T-helper 1 cell (primary cell): ENCODE measurements around the gene KRT35.

ENCODE experiments used
- DNase-seq, 5 donors: peaks; one replicate each; pipeline ENCODE4 v3.0.0-alpha.2; 2012 to 2020

The KRT35 gene

DNA sequence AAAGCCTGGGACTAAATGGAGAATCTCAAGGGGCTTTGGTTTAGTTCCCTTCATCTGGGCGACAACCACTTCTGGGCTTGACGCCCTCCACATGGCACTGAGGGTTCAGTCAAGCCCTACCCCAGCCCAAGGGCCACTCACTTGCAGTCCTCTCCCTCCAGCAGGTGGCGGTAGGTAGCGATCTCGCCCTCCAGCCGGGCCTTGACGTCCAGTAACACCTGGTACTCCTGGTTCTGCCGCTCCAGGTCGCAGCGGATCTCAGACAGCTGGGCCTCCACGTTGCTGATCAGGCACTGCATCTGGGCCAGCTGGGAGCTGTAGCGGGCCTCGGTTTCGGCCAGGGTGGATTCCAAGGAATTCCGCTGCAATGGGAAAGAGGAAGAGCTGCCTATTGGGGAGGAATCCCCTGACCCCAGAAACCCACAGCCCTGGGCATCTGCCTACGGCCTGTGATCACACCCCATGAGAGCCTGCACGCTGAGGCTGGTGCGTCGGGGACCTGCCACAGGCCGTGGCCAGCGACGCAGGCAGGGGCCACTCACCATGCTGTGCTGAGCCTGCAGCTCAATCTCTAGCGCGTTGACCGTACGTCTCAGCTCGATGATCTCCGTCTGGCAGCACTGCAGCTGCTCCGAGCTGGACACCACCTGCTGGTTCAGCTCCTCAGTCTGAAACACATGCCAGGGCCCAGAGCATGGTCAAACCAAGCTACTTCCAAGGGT, 6.0 kb upstream of the KRT35 start:
- peak in 2 of 5 donors; percentile 10 to 17 for DNase-seq

- DNase-seq = no peak
Observed at GRCh38 chr17:41486316-41486715, 5.4 kb upstream of the KRT35 start.

GRCh38 chr17:41484920-41485904, 4.3 kb upstream of the KRT35 start:
- no peak for DNase-seq

GRCh38 chr17:41483991-41484826, 3.3 kb upstream of the KRT35 start:
- DNase-seq = no peak

GRCh38 chr17:41483531-41483930, 2.6 kb upstream of the KRT35 start:
- DNase-seq = no peak

DNA sequence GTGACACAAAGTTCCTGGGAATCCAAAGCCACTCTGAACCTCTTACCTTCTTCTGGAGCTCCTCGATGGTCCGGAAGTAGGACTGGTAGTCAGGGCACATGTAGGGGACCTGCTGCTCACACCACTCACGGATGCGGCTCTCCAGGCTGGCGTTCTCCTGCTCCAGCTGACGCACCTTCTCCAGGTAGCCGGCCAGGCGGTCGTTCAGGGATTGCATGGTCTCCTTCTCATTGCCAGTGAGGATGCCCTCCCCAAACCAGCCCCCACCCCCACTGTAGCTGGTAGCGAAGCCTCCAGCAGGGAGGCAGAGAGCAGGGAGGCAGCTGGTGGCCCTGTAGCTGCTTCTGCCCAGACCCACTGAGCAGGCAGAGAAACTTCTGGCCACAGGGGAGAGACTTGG, 370 bp downstream of the KRT35 start:
- no peak for DNase-seq

DNA sequence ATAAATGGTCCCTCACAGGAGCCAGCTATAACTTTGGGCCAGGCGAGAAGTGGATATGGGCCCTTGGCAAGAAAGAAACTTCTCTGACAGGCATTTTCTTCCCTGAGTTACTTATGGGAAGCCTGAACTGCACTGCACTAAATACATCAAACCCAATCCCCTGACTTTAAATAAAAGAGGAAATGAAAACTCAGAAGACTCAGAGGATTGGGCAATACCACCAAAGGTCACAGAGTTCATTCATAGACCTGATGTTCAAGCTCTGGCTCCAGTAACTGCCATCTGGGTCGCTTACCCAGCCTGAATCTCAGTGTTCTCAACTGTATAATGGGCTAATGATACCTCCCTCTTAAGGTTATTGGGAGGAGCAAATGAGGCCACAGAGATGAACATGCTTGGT, 815 bp downstream of the KRT35 start:
- DNase-seq = no peak

DNA sequence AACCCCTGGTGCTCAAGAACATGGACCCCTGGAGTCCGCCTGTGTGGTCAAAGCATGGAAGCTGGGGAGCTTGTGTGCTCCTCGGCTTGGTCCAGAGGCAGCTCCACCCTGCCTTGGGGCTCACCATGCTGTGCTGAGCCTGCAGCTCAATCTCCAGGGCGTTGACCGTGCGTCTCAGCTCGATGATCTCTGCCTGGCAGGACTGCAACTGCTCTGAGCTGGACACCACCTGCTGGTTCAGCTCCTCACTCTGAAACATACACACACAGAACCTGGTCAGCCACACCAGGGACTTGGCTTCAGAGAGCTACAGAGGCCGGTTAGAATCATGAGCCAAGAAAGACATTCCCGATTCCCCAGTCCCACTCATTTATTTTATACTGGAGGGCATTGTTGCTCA, 2.7 kb downstream of the KRT35 start:
- DNase-seq = no peak

GRCh38 chr17:41476866-41477815, 3.8 kb downstream of the KRT35 start:
- no peak for DNase-seq

GRCh38 chr17:41475421-41475820, 5.5 kb downstream of the KRT35 start:
- no peak for DNase-seq

- DNase-seq = no peak
Observed at GRCh38 chr17:41474863-41475262, 6.1 kb downstream of the KRT35 start.

DNA sequence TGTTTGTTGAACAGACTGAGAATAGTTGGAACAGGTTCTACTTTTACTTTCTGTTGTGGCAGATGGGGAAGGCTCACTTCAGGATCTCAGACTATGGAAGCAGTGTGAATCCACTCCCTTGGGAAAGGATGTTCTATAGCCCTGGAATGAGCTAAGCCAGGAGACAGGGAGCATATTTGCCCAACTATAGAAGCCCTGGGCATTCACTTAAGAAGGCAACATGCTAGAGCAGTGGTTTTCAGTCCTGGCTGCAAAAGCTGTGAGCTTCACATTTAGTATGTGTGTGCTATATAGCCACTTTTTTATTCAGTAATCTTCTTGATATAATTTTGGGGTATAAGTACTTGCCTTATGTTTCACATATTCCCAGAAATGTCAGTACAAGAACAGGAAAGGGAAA, 12.6 kb downstream of the KRT35 start:
- DNase-seq = no peak

DNA sequence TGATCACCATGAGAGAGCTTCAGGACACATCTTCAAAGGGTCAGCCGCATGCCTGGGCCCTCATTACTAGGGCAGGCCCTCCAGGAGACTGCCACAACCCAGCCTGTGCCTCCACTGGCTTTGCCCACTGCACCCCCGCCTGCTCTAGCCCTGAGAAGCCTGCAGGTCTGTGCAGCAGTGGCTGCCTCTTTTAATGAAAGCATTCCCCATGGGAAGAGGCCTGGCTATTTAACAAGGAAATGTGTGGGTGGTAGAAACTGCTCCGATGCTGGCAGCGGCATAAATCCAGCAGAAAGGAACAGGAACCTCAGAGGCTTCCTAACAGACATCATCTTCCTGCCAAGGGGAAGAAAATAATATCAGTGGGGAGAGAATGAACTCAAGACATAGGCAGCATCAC, 13.4 kb downstream of the KRT35 start:
- no peak for DNase-seq

DNA sequence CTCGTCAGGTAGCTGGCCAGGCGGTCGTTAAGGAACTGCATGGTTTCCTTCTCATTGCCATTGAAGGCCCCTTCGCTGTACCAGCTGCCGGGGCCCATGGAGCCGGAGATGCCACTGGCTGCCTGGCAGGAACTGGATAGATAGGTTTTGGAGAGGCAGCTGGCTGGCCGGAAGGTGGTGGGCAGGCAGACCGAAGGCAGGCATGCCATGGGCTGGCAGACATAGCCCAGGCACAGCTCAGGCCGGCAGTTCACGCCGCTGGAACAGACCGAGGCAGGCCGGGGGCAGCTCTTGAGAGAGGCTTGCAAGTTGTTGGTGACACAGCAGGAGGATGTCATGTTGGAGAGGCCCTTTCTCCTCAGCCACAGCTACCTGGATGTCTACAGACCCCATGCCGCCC, 14.0 kb downstream of the KRT35 start, which contains the start of gene KRT32:
KRT32 (minus strand) TSS at position 399 of the 400 bp plus-strand sequence; CDS start at position 338, 61 bp downstream.
- DNase-seq = no peak

DNA sequence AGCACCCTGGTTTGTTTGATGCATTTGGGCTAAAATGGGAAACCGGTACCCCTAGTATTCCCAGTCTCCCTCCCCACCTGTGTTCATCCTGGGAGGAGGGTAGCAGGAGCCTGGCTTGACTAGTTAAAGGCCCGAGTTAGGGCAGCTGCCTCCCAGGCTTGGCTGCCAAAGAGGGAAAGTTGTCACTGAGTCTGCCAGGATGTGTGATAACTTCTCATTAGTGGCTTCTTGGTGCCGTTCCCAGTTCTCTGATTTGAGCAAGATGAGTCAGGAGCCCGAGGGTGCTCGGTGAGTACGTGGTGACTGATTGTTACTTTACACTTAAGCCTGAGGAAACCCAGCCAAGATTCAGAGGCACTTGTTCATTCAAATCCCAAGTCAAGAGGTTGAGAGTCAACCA, 16.3 kb downstream of the KRT35 start:
- no peak for DNase-seq

DNA sequence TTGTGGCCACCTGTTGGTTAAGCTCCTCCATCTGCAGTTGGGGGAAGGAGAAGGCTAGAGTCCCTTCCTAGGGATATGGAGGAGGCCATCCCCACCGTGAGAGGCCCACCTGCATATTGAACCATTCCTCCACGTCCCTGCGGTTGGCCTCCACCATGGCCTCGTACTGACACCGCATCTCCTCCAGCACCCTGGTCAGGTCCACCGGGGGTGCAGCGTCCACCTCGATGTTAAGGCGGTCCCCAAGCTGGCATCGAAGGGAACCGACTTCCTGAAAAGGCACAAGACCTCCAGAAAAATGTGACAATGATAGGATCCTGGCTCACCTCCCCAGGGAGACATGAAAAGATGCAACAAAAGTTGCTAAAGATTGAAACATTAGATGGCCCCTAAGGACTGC, 16.8 kb downstream of the KRT35 start:
- DNase-seq = no peak

DNA sequence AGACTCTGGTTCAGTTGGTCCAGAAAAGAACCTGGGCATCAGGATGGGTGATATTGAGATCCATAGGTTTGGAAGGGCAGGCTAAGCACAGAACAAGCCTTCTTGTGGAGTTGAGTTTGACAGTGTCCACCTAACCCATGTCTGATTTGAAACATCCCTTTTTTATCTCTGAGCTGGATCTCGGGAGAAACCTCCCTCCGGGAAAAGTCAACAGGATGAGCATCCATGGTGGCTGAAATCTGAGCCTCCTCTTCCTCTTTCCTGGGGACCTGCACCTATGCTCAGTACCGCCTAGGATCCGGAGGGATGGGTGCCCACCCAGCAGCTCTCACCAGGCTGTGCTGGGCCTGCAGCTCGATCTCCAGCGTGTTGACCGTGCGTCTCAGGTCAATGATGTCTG, 17.2 kb downstream of the KRT35 start:
- DNase-seq = no peak

DNA sequence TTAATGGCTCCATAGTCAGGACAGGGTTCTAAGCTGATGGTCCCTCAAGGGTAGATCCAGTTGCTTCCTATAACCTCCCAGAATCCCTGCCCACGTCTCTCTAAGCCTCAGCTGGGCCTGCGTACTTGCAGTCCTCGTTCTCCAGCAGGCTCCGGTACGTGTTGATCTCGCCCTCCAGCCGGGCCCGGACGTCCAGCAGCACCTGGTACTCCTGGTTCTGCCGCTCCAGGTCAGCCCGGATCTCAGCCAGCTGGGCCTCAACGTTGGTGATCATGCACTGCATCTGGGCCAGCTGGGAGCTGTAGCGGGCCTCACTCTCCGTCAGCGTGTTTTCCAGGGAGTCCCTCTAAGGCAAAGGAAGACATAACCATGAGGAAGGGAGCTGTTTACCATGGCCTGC, 18.2 kb downstream of the KRT35 start:
- DNase-seq = no peak

GRCh38 chr17:41457676-41458075, 23.3 kb downstream of the KRT35 start:
- DNase-seq = no peak

DNA sequence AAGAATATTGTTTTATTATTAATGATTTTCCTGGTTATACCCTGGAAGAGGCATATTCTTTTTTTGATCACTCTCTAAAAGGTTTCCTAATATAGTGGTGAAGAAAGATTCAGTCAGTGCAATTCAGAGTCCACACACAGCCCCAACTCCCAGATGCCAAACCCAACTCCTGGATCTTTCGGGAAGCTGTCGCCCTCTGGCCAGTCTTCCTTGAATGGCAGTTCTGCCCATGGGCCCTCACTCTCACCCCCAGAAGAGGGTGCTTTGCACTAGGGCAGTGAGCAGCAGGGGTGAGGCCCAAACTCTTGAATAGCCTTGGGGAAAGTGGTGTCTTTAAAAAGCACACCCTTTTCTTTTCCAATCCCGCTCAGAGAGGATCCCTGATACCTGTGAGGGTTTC, 24.7 kb downstream of the KRT35 start:
- DNase-seq = no peak

DNA sequence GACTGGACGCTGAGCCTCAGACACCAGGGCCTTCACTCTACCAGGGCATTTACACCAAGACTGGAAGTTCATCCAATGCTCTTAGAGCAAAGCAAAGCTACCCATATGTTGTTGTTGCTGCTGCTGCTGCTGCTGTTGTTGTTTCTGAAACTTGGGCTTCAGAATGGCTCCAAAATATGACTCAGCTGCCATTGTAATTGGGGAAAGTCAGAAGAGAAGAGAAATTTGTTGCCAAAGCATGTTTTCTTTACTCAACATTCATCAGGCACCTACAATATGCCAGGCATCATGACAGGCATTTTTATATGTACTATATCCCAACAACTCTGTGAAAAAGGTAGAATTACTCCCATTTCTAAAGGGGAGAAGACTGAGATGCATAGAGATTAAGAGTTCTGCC, 25.7 kb downstream of the KRT35 start:
- no peak for DNase-seq

- DNase-seq = no peak
Observed at GRCh38 chr17:41453066-41453465, 27.9 kb downstream of the KRT35 start.
